C1 segment of cervical spinal cord (tissue), 14 donors: Measurements from ENCODE around the gene OR5H14.

Experiments used
- DNase-seq, 14 donors: peaks; one replicate each; lab custom pipeline; 2025; lab: John Stamatoyannopoulos, UW

OR5H14 gene

GRCh38 chr3:98199020-98199419 is 51.7 kb downstream of the OR5H14 start:
- DNase-seq: no peak
